ENCODE results near the gene RPL10. TPM values are rescaled to one million over a fixed set of nuclear protein-coding genes. Genes with fewer than 3 reads are reported as not detected.

RPL10 gene
- total and polyA plus RNA-seq, 9 of the 15 experiments (the other 6 are each of a cell fraction or from before 2014, with no cell fraction given) = 3,774 to 7,600 (median 5,014) TPM

- Histone ChIP-seq H4K20me1 (replicated peaks; ENCODE audit: control insufficient read depth, insufficient read depth, low read length) (no peaks in the 10 kb centered on the region), H3K27me3 (ENCODE audit: control insufficient read depth in 2 of 2, insufficient read depth in 2 of 2, low read length in 2 of 2) (no peaks in the 10 kb centered on the region), H3K4me2 (ENCODE audit: insufficient read depth, low read length) (peak overlapping the region; percentile 66), H3K36me3 (ENCODE audit: control insufficient read depth, insufficient read depth, low read length) (peaks cover 4% of the 10 kb centered on the region; the same call in 2 of the 3 replicates), H3K4me1 (replicated peaks in 1 of 2; ENCODE audit: control insufficient read depth in 2 of 2, insufficient read depth in 2 of 2, low read length in 2 of 2) (peaks cover 17 to 75% of the 10 kb centered on the region in 2 experiments; a peak in 4 of 5 replicates), H3K9ac (ENCODE audit: insufficient read depth in 1 of 2, low read depth in 2 of 2, low read length in 2 of 2) (peak overlapping the region; percentile 59 to 88; a peak in 3 of 4 replicates), H2AFZ (ENCODE audit: low read depth, low read length) (peak overlapping the region; percentile 69), H3K4me3 (peak overlapping the region; percentile 8), H3K9me3 (replicated peaks; ENCODE audit: control insufficient read depth, insufficient read depth, low read depth, low read length) (no peaks in the 10 kb centered on the region), H3K79me2 (ENCODE audit: control insufficient read depth, insufficient read depth, low read length) (peaks cover 28% of the 10 kb centered on the region), H3K27ac (ENCODE audit: extremely low read depth, low read depth, low read length) (peak overlapping the region; percentile 21; the same call in 2 of the 3 replicates), H3K9me1 (ENCODE audit: control insufficient read depth, insufficient read depth, low read length) (no peaks in the 10 kb centered on the region)
- ChIA-PET CTCF (ENCODE audit: low intra/inter-chr PET ratio) (interaction anchor here (1.1 to 4.5 kb wide), 2 partner anchors 11 to 161 kb away, joined by 4 to 63 read pairs; no protein-coding TSS in a partner anchor), POLR2A (interaction anchor here (0.6 to 1.4 kb wide), 7 partner anchors 10 to 1420 kb away, joined by 3 to 19 read pairs (median 3); partner anchors contain the start of gene RPL10)
- ATAC-seq = no peak
- DNase-seq (ENCODE audit: extremely low read depth in 1 of 4, low spot score in 3 of 4) = peak in 2 of 4 experiments; percentile 43 to 75
- no TSS peak for BruUV-seq (replicated peaks)
- intact Hi-C loops (cut with micrococcal nuclease) = loop anchor here (1.0 to 10.0 kb wide), 3 partner anchors 121 to 444 kb away; partner anchors contain the start of gene SLC10A3
- peak; percentile 87 for FAIRE-seq
- 20% methylated on average over 14 of the region's 23 CpGs for WGBS (ENCODE audit: insufficient coverage, low coverage, missing lambda C conversion rate)
- in situ Hi-C loops (cut with MboI) = loop anchor here (10.0 kb wide), 1 partner anchor 161 kb away; no protein-coding TSS in a partner anchor
- TF ChIP-seq NR3C1 (CRISPR knock-in tag; IDR thresholded peaks at IDR 0.05) (0 out of 2 replicates have a peak, but pooled peaks have one; percentile 32), POLR2AphosphoS2 (IDR thresholded peaks at IDR 0.05; ENCODE audit: low read length) (no peak), HBP1 (CRISPR knock-in tag; IDR thresholded peaks at IDR 0.05) (no peak), TEAD1 (CRISPR knock-in tag; IDR thresholded peaks at IDR 0.05) (0 out of 4 replicates have a peak, but pooled peaks of 1 of the 2 experiments have one; percentile 37), ZNF655 (CRISPR knock-in tag; IDR thresholded peaks at IDR 0.05) (no peak), SMARCE1 (IDR thresholded peaks at IDR 0.05) (peak; percentile 41; the same call in 1 of the 2 replicates), TFAP4 (CRISPR knock-in tag; IDR thresholded peaks at IDR 0.05; ENCODE audit: borderline replicate concordance) (peak; percentile 60; the same call in 1 of the 2 replicates), SMC3 (conservative IDR thresholded peaks at IDR 0.05; ENCODE audit: insufficient read depth, low read depth, low read length) (peak; percentile 38; the same call in 1 of the 2 replicates), RAD21 (CRISPR knock-in tag; conservative IDR thresholded peaks at IDR 0.05 in 1 of 2, IDR thresholded peaks at IDR 0.05 in 1 of 2) (peak; percentile 60 to 62; a peak in 3 of 4 replicates), CREM (IDR thresholded peaks at IDR 0.05; ENCODE audit: low read depth) (peak; percentile 36; the same call in 1 of the 2 replicates), ETV5 (CRISPR knock-in tag; IDR thresholded peaks at IDR 0.05; ENCODE audit: low read depth) (no peak), SIRT6 (IDR thresholded peaks at IDR 0.05; ENCODE audit: low read depth, low read length) (no peak), CHD4 (IDR thresholded peaks at IDR 0.05; ENCODE audit: insufficient read depth, insufficient replicate concordance, low read depth, low read length, poor library complexity, severe bottlenecking) (no peak), JUNB (CRISPR knock-in tag; conservative IDR thresholded peaks at IDR 0.05) (no peak)
These were observed 24.6 kb upstream of the RPL10 start for GRCh38 chrX:154373340-154374306.

All from K562 (cell line).